ENCODE data around the gene SEC24D. TPM values are rescaled to one million over a fixed set of nuclear protein-coding genes. Genes with fewer than 3 reads are reported as not detected.

SEC24D gene
- total and polyA plus RNA-seq, 9 of the 15 experiments (the other 6 are each of a cell fraction or from before 2014, with no cell fraction given), result 7.1 to 22.5 (median 11.3) TPM

DNA sequence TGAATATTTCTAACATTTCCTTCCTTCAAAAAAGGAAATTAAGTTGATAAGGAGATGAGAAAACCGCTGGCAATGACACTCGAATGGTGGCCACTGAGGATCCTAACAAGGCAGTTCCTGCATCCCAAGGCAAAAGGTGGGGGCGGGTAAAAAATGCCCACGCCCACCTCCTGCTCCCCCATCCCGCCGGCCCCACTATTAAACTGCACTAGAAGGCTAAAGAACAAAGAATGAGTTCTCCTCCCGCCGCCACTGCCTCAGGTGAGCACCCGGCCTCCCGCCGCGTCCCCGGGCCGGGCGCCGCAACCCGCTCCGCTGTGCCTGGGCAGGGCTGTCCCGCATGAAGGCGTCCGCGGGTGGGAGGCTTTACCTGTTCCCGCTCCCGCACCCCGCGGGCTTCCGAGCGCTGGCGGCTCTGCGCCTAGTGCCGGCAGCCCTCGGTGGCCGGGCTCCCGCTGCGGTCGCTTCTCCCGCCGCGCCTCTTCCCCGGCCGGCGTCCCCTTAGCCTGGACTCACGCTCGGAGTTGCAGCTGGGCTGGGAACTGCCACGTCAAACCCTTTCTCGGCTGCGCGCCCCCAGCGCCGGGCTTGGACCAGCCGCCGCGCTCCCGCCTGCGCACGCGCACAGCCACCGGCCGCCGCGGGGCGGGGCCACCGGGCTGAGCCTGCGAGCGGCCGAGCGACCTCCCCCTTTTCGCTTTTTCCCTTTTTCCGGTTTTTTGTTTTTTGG is at the start of gene SEC24D (continued):
- TF ChIP-seq, protein P1, sequence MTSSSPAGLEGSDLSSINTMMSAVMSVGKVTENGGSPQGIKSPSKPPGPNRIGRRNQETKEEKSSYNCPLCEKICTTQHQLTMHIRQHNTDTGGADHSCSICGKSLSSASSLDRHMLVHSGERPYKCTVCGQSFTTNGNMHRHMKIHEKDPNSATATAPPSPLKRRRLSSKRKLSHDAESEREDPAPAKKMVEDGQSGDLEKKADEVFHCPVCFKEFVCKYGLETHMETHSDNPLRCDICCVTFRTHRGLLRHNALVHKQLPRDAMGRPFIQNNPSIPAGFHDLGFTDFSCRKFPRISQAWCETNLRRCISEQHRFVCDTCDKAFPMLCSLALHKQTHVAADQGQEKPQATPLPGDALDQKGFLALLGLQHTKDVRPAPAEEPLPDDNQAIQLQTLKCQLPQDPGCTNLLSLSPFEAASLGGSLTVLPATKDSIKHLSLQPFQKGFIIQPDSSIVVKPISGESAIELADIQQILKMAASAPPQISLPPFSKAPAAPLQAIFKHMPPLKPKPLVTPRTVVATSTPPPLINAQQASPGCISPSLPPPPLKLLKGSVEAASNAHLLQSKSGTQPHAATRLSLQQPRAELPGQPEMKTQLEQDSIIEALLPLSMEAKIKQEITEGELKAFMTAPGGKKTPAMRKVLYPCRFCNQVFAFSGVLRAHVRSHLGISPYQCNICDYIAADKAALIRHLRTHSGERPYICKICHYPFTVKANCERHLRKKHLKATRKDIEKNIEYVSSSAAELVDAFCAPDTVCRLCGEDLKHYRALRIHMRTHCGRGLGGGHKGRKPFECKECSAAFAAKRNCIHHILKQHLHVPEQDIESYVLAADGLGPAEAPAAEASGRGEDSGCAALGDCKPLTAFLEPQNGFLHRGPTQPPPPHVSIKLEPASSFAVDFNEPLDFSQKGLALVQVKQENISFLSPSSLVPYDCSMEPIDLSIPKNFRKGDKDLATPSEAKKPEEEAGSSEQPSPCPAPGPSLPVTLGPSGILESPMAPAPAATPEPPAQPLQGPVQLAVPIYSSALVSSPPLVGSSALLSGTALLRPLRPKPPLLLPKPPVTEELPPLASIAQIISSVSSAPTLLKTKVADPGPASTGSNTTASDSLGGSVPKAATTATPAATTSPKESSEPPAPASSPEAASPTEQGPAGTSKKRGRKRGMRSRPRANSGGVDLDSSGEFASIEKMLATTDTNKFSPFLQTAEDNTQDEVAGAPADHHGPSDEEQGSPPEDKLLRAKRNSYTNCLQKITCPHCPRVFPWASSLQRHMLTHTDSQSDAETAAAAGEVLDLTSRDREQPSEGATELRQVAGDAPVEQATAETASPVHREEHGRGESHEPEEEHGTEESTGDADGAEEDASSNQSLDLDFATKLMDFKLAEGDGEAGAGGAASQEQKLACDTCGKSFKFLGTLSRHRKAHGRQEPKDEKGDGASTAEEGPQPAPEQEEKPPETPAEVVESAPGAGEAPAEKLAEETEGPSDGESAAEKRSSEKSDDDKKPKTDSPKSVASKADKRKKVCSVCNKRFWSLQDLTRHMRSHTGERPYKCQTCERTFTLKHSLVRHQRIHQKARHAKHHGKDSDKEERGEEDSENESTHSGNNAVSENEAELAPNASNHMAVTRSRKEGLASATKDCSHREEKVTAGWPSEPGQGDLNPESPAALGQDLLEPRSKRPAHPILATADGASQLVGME (CRISPR knock-in tag; IDR thresholded peaks at IDR 0.05), result no peak
- TF ChIP-seq, protein P2, sequence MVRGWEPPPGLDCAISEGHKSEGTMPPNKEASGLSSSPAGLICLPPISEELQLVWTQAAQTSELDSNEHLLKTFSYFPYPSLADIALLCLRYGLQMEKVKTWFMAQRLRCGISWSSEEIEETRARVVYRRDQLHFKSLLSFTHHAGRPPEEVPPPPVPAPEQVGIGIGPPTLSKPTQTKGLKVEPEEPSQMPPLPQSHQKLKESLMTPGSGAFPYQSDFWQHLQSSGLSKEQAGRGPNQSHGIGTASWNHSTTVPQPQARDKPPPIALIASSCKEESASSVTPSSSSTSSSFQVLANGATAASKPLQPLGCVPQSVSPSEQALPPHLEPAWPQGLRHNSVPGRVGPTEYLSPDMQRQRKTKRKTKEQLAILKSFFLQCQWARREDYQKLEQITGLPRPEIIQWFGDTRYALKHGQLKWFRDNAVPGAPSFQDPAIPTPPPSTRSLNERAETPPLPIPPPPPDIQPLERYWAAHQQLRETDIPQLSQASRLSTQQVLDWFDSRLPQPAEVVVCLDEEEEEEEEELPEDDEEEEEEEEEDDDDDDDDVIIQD (CRISPR knock-in tag; IDR thresholded peaks at IDR 0.05), result no peak
- 0 out of 2 replicates have a peak, but pooled peaks have one; percentile 42 for TF ChIP-seq PRMT5 (CRISPR knock-in tag; IDR thresholded peaks at IDR 0.05)
- TF ChIP-seq HDGF (IDR thresholded peaks at IDR 0.05), result no peak
- TF ChIP-seq CXXC5 (CRISPR knock-in tag; IDR thresholded peaks at IDR 0.05), result peak; percentile 50; the same call in 1 of the 2 replicates
- TF ChIP-seq IRF2 (CRISPR knock-in tag; IDR thresholded peaks at IDR 0.05), result no peak
- TF ChIP-seq, protein P3, sequence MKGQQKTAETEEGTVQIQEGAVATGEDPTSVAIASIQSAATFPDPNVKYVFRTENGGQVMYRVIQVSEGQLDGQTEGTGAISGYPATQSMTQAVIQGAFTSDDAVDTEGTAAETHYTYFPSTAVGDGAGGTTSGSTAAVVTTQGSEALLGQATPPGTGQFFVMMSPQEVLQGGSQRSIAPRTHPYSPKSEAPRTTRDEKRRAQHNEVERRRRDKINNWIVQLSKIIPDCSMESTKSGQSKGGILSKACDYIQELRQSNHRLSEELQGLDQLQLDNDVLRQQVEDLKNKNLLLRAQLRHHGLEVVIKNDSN (CRISPR knock-in tag; IDR thresholded peaks at IDR 0.05), result no peak
- peak in 1 of 3 experiments; percentile 24 for TF ChIP-seq YY1 (IDR thresholded peaks at IDR 0.05; ENCODE audit: borderline replicate concordance in 1 of 3, control insufficient read depth in 1 of 3, extremely low read depth in 1 of 3, insufficient read depth in 3 of 3, insufficient read length in 1 of 3, insufficient replicate concordance in 2 of 3, low read depth in 1 of 3, low read length in 2 of 3)
- no peak for TF ChIP-seq BRD9 (IDR thresholded peaks at IDR 0.05; ENCODE audit: low read depth, partially characterized antibody)
- no peak for TF ChIP-seq ASH1L (IDR thresholded peaks at IDR 0.05; ENCODE audit: borderline replicate concordance, low read depth, partially characterized antibody)
- no peak for TF ChIP-seq ARID1B (IDR thresholded peaks at IDR 0.05)
- TF ChIP-seq MEIS2 (IDR thresholded peaks at IDR 0.05; ENCODE audit: partially characterized antibody), result peak; percentile 79
- TF ChIP-seq ETV1 (tag; conservative IDR thresholded peaks at IDR 0.05; ENCODE audit: low read depth), result no peak
- TF ChIP-seq MAZ (CRISPR knock-in tag; conservative IDR thresholded peaks at IDR 0.05 in 1 of 2, IDR thresholded peaks at IDR 0.05 in 1 of 2), result peak; percentile 27 to 35; a peak in 1 of 4 replicates
